A549 (cell line): ENCODE data around the gene PPP1R3D. TPM values are rescaled to one million over a fixed set of nuclear protein-coding genes. Genes with fewer than 3 reads are reported as not detected.

ENCODE experiments used
- ATAC-seq, 2 experiments: fragments of 200-7000 bp in 1 of 2; fragments of >200 bp in 1 of 2; cut with Nextera tagmentation in 1 of 2; cut with Tn5 transposase in 1 of 2; 3 replicates each; pipeline versions ENCODE4 v1.8.0 to v1.9.1; 2018 to 2020; ENCODE audit warnings: mild to moderate bottlenecking in 1 of 2, moderate library complexity in 1 of 2
- CTCF ChIA-PET: fragments of 300-600 bp; sonication (Branson Sonifier 250); formaldehyde crosslinking; extraction: SDS; loops from one replicate; lab custom pipeline; 2021; ENCODE audit warnings: antibody characterized with exemption, inconsistent platforms; lab: Yijun Ruan, JAX
- POLR2A ChIA-PET: fragments of 350-600 bp; formaldehyde crosslinking; extraction: SDS; loops from one replicate; lab custom pipeline; 2021; ENCODE audit warnings: antibody characterized with exemption, inconsistent platforms; lab: Yijun Ruan, JAX
- DNase-seq, 2 experiments: peaks; one replicate each; pipeline versions ENCODE4 v3.0.0 to v3.0.0-alpha.2; 2011 to 2016; ENCODE audit warnings: low read depth in 1 of 2, low spot score in 1 of 2
- FAIRE-seq: peaks from 2 replicates; lab custom pipeline; 2011; peaks lifted over from hg19 to GRCh38; lab: Jason Lieb, UNC
- H3K27ac ChIP-seq, 2 experiments: fragments of >200 bp; sonication (Bioruptor Twin); formaldehyde crosslinking; 3 replicates each; pipeline ENCODE4 v1.5.1; 2016 to 2017
- H3K4me1 ChIP-seq: fragments of >200 bp; sonication (Bioruptor Twin); formaldehyde crosslinking; 3 replicates; pipeline ENCODE4 v1.6.1; 2016
- H3K4me2 ChIP-seq: fragments of >200 bp; sonication (Bioruptor Twin); formaldehyde crosslinking; 3 replicates; pipeline ENCODE4 v1.6.1; 2016
- H3K4me3 ChIP-seq: fragments of >200 bp; sonication (Bioruptor Twin); formaldehyde crosslinking; 3 replicates; pipeline ENCODE4 v1.5.1; 2016
- H3K9me3 ChIP-seq: fragments of >200 bp; sonication (Bioruptor Twin); formaldehyde crosslinking; 3 replicates; pipeline ENCODE4 v1.6.1; 2016
- BHLHE40 ChIP-seq: IDR thresholded peaks from 2 replicates; pipeline ENCODE4 v1.6.1; 2012; ENCODE audit warnings: low read depth, low read length, inconsistent platforms
- CBX2 ChIP-seq: fragments of 200-600 bp; sonication (generic); IDR thresholded peaks from 2 replicates; pipeline ENCODE4 v1.6.1; 2016; ENCODE audit warnings: low read depth, mild to moderate bottlenecking, borderline replicate concordance
- CHD4 ChIP-seq: fragments of 200-600 bp; sonication (generic); IDR thresholded peaks from 2 replicates; pipeline ENCODE4 v1.6.1; 2016; ENCODE audit warnings: antibody characterized with exemption, mild to moderate bottlenecking, borderline replicate concordance
- ESRRA ChIP-seq: fragments of 150-350 bp; IDR thresholded peaks from 2 replicates; pipeline ENCODE4 v1.6.1; 2014; ENCODE audit warnings: mild to moderate bottlenecking, low read length, borderline replicate concordance
- FOSB ChIP-seq: fragments of 250-450 bp; sonication (Bioruptor Pico); IDR thresholded peaks from 2 replicates; pipeline ENCODE4 v1.5.0; 2020; ENCODE audit warnings: mild to moderate bottlenecking, moderate library complexity
- HDAC2 ChIP-seq: fragments of 200-600 bp; sonication (generic); IDR thresholded peaks from 2 replicates; pipeline ENCODE4 v1.6.1; 2016
- HEYL ChIP-seq: fragments of 250-450 bp; sonication (Bioruptor Pico); IDR thresholded peaks from 2 replicates; pipeline ENCODE4 v1.8.0; 2021; ENCODE audit warnings: mild to moderate bottlenecking, moderate library complexity
- HOXA7 ChIP-seq: fragments of 250-450 bp; sonication (Bioruptor Pico); IDR thresholded peaks from 2 replicates; pipeline ENCODE4 v1.5.0; 2020; ENCODE audit warnings: mild to moderate bottlenecking, moderate library complexity
- JUNB ChIP-seq: fragments of >200 bp; sonication (Bioruptor Twin); formaldehyde crosslinking; IDR thresholded peaks from 2 replicates; pipeline ENCODE4 v1.6.1; 2016
- MAZ ChIP-seq: fragments of 150-350 bp; IDR thresholded peaks from 2 replicates; pipeline ENCODE4 v1.6.1; 2014; ENCODE audit warnings: antibody characterized with exemption, low read depth, low read length, borderline replicate concordance
- NPAS2 ChIP-seq: fragments of 250-450 bp; sonication (Bioruptor Pico); IDR thresholded peaks from 2 replicates; pipeline ENCODE4 v1.8.0; 2022; ENCODE audit warnings: mild to moderate bottlenecking, moderate library complexity, borderline replicate concordance
- POLR2A ChIP-seq: IDR thresholded peaks from 2 replicates; pipeline ENCODE4 v1.6.1; 2012; ENCODE audit warnings: mild to moderate bottlenecking, low read length
- RAD21 ChIP-seq, 2 experiments: fragments of >200 bp in 1 of 2; sonication (Bioruptor Twin) in 1 of 2; formaldehyde crosslinking in 1 of 2; IDR thresholded peaks in 1 of 2; conservative IDR thresholded peaks in 1 of 2; 2 replicates in 1 of 2; 3 replicates in 1 of 2; pipeline ENCODE4 v1.6.1; 2012 to 2018; ENCODE audit warnings: inconsistent platforms in 1 of 2
- RARB ChIP-seq: fragments of 250-450 bp; sonication (Bioruptor Pico); IDR thresholded peaks from 2 replicates; pipeline ENCODE4 v1.8.0; 2021; ENCODE audit warnings: mild to moderate bottlenecking, moderate library complexity
- SMC3 ChIP-seq: fragments of >200 bp; sonication (Bioruptor Twin); formaldehyde crosslinking; IDR thresholded peaks from 3 replicates; pipeline ENCODE4 v1.6.1; 2018; ENCODE audit warnings: inconsistent platforms
- TP53 ChIP-seq: fragments of 250-450 bp; sonication (Bioruptor Pico); IDR thresholded peaks from 2 replicates; pipeline ENCODE4 v1.5.0; 2021; ENCODE audit warnings: mild to moderate bottlenecking, moderate library complexity
- USF2 ChIP-seq: fragments of 450-650 bp; IDR thresholded peaks from 2 replicates; pipeline ENCODE4 v1.6.1; 2014; ENCODE audit warnings: antibody characterized with exemption
- ZC3H11A ChIP-seq: fragments of 450-650 bp; IDR thresholded peaks from 2 replicates; pipeline ENCODE4 v1.6.1; 2014; ENCODE audit warnings: antibody characterized with exemption, mild to moderate bottlenecking
- ZFP36 ChIP-seq: fragments of 450-650 bp; IDR thresholded peaks from 2 replicates; pipeline ENCODE4 v1.6.1; 2014; ENCODE audit warnings: borderline replicate concordance; ENCODE audit not compliant: partially characterized antibody
- ZNF302 ChIP-seq: fragments of 250-450 bp; sonication (Bioruptor Pico); IDR thresholded peaks from 2 replicates; pipeline ENCODE4 v1.9.0; 2021; ENCODE audit warnings: inconsistent platforms, mild to moderate bottlenecking, moderate library complexity
- ZSCAN20 ChIP-seq: fragments of 250-450 bp; sonication (Bioruptor Pico); IDR thresholded peaks from 2 replicates; pipeline ENCODE4 v1.8.0; 2022; ENCODE audit warnings: mild to moderate bottlenecking, moderate library complexity
- WGBS: methylation state at CpG from one replicate; pipeline ENCODE4 v1.1.6; 2017; ENCODE audit errors: missing lambda C conversion rate; 5-methylcytosine and 5-hydroxymethylcytosine counted together
- polyA plus RNA-seq, 4 experiments: library from polyadenylated mRNA; depleted of rRNA in 3 of 4; stranded (reverse); fragments of >200 nt; fragmentation: RNase III in 1 of 4; extraction: RNeasy Plus Mini Kit Qiagen cat#74134 plus additional on column Dnase treatment in 1 of 4; gene quantifications; 2 replicates in 3 of 4; 3 replicates in 1 of 4; pipeline ENCODE4 v1.2.3, GENCODE V29; 2011 to 2017
- TF ChIP-seq, protein P1 (sequence below): fragments of 200-600 bp; sonication (generic); IDR thresholded peaks from 2 replicates; pipeline ENCODE4 v1.6.1; 2016; ENCODE audit warnings: antibody characterized with exemption, mild to moderate bottlenecking, moderate library complexity
- TF ChIP-seq, protein P2 (sequence below): fragments of >200 bp; sonication (Bioruptor Twin); formaldehyde crosslinking; IDR thresholded peaks from 3 replicates; pipeline ENCODE4 v1.5.1; 2016
- TF ChIP-seq, protein P3 (sequence below): fragments of >200 bp; sonication (Bioruptor Twin); formaldehyde crosslinking; IDR thresholded peaks from 3 replicates; pipeline ENCODE4 v1.6.1; 2016

Gene PPP1R3D
- polyA plus RNA-seq, 2 of the 4 experiments (the other 2 are of a cell fraction) = 2.7 to 3.9 TPM

- TF ChIP-seq TP53 (CRISPR knock-in tag) (no peak), ZNF302 (CRISPR knock-in tag) (no peak), FOSB (CRISPR knock-in tag) (no peak), HDAC2 (no peak), ZC3H11A (no peak), BHLHE40 (no peak), CBX2 (no peak), RARB (CRISPR knock-in tag) (no peak), CHD4 (no peak), RAD21 (conservative IDR thresholded peaks at IDR 0.05 in 1 of 2, IDR thresholded peaks at IDR 0.05 in 1 of 2) (no peak)
- TF ChIP-seq, protein P1, sequence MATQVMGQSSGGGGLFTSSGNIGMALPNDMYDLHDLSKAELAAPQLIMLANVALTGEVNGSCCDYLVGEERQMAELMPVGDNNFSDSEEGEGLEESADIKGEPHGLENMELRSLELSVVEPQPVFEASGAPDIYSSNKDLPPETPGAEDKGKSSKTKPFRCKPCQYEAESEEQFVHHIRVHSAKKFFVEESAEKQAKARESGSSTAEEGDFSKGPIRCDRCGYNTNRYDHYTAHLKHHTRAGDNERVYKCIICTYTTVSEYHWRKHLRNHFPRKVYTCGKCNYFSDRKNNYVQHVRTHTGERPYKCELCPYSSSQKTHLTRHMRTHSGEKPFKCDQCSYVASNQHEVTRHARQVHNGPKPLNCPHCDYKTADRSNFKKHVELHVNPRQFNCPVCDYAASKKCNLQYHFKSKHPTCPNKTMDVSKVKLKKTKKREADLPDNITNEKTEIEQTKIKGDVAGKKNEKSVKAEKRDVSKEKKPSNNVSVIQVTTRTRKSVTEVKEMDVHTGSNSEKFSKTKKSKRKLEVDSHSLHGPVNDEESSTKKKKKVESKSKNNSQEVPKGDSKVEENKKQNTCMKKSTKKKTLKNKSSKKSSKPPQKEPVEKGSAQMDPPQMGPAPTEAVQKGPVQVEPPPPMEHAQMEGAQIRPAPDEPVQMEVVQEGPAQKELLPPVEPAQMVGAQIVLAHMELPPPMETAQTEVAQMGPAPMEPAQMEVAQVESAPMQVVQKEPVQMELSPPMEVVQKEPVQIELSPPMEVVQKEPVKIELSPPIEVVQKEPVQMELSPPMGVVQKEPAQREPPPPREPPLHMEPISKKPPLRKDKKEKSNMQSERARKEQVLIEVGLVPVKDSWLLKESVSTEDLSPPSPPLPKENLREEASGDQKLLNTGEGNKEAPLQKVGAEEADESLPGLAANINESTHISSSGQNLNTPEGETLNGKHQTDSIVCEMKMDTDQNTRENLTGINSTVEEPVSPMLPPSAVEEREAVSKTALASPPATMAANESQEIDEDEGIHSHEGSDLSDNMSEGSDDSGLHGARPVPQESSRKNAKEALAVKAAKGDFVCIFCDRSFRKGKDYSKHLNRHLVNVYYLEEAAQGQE = no peak
- TF ChIP-seq, protein P2, sequence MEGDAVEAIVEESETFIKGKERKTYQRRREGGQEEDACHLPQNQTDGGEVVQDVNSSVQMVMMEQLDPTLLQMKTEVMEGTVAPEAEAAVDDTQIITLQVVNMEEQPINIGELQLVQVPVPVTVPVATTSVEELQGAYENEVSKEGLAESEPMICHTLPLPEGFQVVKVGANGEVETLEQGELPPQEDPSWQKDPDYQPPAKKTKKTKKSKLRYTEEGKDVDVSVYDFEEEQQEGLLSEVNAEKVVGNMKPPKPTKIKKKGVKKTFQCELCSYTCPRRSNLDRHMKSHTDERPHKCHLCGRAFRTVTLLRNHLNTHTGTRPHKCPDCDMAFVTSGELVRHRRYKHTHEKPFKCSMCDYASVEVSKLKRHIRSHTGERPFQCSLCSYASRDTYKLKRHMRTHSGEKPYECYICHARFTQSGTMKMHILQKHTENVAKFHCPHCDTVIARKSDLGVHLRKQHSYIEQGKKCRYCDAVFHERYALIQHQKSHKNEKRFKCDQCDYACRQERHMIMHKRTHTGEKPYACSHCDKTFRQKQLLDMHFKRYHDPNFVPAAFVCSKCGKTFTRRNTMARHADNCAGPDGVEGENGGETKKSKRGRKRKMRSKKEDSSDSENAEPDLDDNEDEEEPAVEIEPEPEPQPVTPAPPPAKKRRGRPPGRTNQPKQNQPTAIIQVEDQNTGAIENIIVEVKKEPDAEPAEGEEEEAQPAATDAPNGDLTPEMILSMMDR = no peak
- TF ChIP-seq, protein P3, sequence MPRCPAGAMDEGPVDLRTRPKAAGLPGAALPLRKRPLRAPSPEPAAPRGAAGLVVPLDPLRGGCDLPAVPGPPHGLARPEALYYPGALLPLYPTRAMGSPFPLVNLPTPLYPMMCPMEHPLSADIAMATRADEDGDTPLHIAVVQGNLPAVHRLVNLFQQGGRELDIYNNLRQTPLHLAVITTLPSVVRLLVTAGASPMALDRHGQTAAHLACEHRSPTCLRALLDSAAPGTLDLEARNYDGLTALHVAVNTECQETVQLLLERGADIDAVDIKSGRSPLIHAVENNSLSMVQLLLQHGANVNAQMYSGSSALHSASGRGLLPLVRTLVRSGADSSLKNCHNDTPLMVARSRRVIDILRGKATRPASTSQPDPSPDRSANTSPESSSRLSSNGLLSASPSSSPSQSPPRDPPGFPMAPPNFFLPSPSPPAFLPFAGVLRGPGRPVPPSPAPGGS = no peak
- WGBS = 91% methylated on average over 3 of the region's 3 CpGs
- POLR2A ChIA-PET = no interaction called here
Measured at GRCh38 chr20:59945175-59945574, 5.1 kb upstream of the PPP1R3D start.

GRCh38 chr20:59944726-59945125 is 4.6 kb upstream of the PPP1R3D start:
- FAIRE-seq (no peak), ATAC-seq (no peak), DNase-seq (no peak)
- no peak overlapping the region for H3K27ac ChIP-seq
- H3K4me2 ChIP-seq = no peak overlapping the region
- no peaks in the 10 kb centered on the region for H3K9me3 ChIP-seq
- ChIA-PET CTCF (interaction anchor here (1.0 to 9.6 kb wide), 4 partner anchors 9 to 113 kb away, joined by 3 to 73 read pairs (median 8); partner anchors contain the start of gene SYCP2), POLR2A (no interaction called here)
- no peak overlapping the region for H3K4me3 ChIP-seq
- H3K4me1 ChIP-seq = peaks cover 11% of the 10 kb centered on the region
- 94% methylated on average over 7 of the region's 7 CpGs for WGBS
- TF ChIP-seq NPAS2 (CRISPR knock-in tag) (no peak), HOXA7 (CRISPR knock-in tag) (no peak), HEYL (CRISPR knock-in tag) (no peak), USF2 (no peak), FOSB (CRISPR knock-in tag) (no peak), ZSCAN20 (CRISPR knock-in tag) (no peak), POLR2A (no peak), HDAC2 (no peak), ZFP36 (no peak), ESRRA (no peak), CBX2 (no peak), ZC3H11A (no peak), SMC3 (no peak), MAZ (no peak), JUNB (no peak)
- TF ChIP-seq, all 56 proteins: peak for 0

More at GRCh38 chr20:59945175-59945574, 5.1 kb upstream of the PPP1R3D start:
- no peak for DNase-seq
- CTCF ChIA-PET = interaction anchor here (1.0 to 9.6 kb wide), 4 partner anchors 10 to 112 kb away, joined by 3 to 73 read pairs (median 8); partner anchors contain the start of gene SYCP2
- no peak overlapping the region for H3K4me2 ChIP-seq
- no peaks in the 10 kb centered on the region for H3K9me3 ChIP-seq
- no peak overlapping the region for H3K27ac ChIP-seq
- FAIRE-seq = no peak
- peaks cover 11% of the 10 kb centered on the region for H3K4me1 ChIP-seq
- no peak overlapping the region for H3K4me3 ChIP-seq
- no peak for ATAC-seq
